ENCODE data around the gene PRDX6.
"Not testable (repeated sequence)": the region's sequence is repeated elsewhere in the genome, so short reads cannot be mapped to it uniquely, and the experiment has no call there.

Gene PRDX6

DNA sequence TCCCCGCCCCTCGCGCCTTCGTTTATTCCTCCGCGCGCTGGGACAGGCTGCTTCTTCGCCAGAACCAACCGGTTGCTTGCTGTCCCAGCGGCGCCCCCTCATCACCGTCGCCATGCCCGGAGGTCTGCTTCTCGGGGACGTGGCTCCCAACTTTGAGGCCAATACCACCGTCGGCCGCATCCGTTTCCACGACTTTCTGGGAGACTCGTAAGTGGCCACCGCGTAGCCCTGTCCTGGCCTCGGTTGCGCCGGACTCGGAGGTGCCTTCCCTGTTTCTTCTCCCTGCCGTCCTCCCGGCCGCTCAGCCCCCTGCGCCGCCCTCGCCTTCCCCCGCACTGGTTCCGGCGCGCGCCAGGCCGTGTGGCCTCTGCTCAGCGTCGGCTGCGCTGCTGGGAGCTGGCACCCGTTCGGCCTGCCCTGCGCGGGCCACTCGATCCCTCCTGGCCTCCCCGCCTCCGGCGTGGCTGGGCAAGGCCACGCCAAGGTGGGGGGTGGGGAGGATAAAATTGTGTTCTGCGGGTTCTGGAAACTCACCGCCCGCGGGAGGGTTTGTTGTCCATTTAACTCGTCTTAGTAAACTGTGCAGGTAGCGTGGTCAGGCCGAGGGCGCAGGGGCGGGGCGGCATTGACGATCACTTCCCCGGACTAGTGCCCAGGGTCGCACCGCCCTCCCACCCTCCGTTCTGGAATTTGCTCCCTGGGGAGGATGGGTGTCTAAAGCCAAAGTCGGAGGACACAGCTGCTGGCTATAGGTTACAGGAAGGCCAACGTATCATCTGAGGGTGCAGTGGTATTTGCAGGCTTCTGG, at the start of gene PRDX6:
Gene PRDX6 (plus strand): TSS at position 50 of the 808 bp plus-strand sequence. CDS start 63 bp downstream, at position 113.
- DNase-seq: peak in 1 of 2 experiments; percentile 23

GRCh38 chr1:173429471-173430402, 47.4 kb upstream of the PRDX6 start:
- DNase-seq: no peak

GRCh38 chr1:173430677-173431303, 46.3 kb upstream of the PRDX6 start:
- DNase-seq: no peak

GRCh38 chr1:173431304-173432045, 45.7 kb upstream of the PRDX6 start:
- DNase-seq: peak; percentile 64 to 74

GRCh38 chr1:173432331-173432730, 44.8 kb upstream of the PRDX6 start:
- no peak for DNase-seq

DNA sequence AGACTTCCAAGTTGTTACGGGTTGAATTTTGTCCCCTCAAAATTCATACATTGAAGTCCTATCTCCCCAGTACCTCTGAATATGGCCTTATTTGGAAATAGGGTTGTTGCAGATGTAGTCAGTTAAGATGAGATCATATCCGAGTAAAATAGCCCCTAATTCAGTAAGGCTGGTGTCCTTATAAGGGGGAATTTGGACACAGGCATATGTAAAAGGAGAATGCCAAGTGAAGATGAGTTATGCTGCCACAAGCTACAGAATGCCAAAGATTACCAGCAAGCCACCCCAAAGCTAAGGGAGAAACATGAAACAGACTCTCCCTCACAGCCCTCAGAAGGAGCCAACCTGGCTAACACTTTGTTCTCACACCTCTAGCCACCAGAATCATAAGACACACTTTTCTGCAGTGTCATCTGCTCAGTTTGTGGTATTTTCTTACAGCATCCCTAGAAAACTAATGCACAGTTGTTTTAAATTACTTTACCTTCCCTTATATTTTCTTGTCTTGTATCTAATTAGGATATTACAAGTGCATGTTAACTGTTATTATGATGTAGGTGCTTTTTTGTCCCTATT, 43.3 kb upstream of the PRDX6 start:
- no peak for DNase-seq

GRCh38 chr1:173436841-173437428, 40.2 kb upstream of the PRDX6 start:
- DNase-seq: no peak

DNA sequence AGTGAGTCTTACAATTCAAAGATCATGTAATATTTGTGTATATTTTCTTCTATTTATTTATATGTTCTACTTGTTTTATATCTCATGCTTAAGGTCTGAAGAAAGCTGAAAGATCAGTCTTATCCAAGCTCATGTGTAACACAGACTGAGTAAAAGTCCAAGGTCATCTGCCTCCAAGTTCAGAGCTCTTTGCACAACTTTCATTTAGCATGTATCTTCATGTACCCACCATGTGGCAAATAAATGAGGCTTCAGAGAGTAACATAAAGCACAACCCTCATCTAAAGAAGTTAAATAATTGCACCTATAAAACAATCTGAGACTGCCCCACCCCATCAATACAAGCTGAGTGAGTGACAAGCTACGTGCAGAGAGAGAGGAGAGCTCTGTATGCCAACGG, 38.5 kb upstream of the PRDX6 start:
- DNase-seq: no peak

GRCh38 chr1:173440430-173440829, 36.7 kb upstream of the PRDX6 start:
- DNase-seq: no peak

DNA sequence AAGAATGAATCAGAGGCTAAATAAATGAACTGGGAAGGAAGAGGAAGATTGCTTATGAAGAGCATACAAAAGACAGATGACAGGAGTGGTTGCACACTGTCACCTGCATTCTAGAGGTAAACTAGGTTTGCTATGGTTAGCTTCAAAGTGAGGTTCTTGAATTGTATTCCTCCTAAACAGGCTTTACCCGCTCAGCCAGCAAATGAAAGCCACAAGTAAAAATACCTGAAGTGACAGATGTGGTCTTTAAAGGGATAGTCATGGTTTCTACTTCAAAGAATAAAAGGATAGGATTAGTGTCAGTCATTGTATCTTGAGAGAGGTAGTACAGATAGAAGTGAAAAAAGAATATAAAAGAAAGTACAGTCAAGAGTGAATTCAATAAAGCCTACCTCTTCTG, 32.4 kb upstream of the PRDX6 start:
- no peak for DNase-seq

- no peak for DNase-seq
Measured at GRCh38 chr1:173445164-173445563, 32.0 kb upstream of the PRDX6 start.

DNA sequence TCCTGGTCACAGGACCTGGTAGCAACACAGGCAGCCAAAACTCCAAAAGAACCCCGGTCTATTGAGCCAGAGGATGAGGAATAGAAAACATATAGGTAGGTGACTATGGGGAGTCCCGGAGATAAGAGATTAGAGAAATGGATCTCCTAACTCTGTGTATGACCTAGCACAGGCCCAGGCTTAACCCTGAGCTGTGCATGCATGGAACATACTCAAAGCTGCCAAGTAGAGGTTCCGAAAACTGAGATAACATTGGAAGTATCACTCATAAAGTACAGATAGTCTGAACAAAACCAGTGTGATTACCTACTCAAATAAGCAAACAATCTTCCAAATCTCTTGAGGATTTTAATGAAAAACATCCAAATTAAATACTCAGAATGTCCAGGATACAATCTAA, 31.5 kb upstream of the PRDX6 start:
- DNase-seq: no peak

DNA sequence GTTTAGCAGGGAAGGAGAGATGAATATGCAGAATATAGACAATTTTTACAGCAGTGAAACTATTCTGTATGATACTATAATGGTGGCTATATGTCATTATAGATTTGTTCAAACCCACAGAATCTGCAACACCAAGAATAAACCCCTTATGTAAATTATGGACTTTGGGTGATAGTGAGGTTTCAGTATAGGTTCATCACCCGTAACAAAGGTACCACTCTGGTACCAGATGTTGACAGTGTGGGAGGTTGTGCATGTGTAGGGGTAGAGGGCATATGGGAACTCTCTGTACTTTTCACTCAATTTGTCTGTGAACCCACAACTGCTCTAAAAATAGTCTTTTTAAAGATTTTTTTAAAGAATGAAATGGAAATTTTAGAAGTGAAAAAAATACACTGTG, 29.9 kb upstream of the PRDX6 start:
- no peak for DNase-seq

- no peak for DNase-seq
Measured at GRCh38 chr1:173448945-173449344, 28.2 kb upstream of the PRDX6 start.

- DNase-seq: no peak
Measured at GRCh38 chr1:173451981-173452380, 25.2 kb upstream of the PRDX6 start.

DNA sequence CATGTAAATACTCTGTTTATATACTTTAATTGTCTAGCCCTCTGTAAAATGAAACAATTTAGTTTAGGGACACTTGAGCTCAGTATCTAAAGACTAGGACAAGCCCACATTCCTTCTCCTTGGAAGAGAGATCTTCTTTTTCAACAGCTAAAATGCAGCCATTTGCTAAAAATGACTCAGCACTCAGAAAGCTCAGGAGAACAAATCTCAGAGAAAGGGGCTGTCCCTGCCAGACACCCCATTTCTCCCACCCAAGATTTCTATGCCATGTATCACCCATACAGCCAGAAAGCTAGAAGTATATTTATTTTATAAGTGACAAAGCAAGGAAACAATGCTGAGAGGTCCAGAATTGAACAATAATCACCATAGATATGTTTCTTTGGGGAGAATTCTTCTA, 23.2 kb upstream of the PRDX6 start:
- DNase-seq: no peak

DNA sequence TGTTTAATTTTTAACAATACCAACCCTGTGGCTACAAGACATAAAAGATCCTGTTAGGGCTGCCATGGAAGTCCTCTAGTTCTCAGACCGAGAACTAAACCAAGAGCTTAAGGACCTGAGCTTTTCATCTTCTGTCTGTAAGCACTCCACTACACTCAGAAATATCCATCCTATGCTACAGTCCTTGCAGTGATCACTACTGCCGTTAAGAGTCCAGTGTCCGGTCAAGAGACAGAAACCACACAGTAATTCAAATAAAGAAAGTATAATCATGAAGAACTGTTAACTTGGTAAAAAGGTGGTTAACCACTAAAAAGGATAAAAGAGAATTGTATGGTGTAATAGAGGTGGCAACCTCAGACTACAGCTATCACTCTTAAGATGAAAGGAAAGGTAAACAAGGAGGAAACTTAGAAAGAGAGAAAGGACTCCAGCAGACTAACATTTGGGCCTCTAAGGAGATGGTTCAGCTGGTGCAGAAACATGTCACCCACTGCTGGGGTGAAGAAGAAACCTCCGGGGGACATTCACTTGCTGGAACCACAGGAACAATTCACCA, 22.1 kb upstream of the PRDX6 start:
- DNase-seq: no peak

DNA sequence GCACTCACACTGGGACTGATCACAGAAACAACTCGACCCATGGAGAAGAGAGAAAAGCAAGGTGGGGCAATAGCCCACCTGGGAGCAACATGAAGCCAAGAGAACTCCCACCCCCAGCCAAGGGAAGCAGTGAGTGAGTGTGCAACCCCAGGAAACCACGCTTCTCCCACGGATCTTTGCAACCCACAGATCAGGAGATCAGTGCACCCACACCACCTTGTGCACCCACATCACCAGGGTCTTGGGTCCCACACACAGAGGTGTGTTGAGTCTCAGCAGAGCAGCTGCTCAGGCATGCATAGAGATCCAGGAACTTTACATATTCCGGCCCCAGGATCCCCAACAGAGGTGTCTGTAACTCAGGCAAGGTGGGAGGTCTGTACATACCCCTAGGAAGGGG, 17.2 kb upstream of the PRDX6 start:
- DNase-seq: no peak

DNA sequence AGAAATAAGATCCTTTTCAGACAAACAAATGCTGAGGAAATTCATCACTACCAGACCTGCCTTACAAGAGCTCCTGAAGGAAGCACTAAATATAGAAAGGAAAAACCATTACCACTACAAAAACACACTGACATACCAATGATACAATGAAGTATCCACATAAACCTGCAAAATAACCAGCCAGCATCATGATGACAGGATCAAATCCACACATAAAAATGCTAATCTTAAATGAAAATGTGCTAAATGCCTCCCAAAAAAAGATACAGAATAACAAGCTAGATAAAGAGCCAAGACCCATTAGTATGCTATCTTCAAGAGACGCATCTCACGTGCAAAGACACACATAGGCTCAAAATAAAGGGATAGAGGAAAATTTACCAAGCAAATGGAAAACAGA, 14.5 kb upstream of the PRDX6 start:
- not testable (repeated sequence) for DNase-seq

- DNase-seq: not testable (repeated sequence)
Measured at GRCh38 chr1:173464185-173464584, 12.9 kb upstream of the PRDX6 start.

DNA sequence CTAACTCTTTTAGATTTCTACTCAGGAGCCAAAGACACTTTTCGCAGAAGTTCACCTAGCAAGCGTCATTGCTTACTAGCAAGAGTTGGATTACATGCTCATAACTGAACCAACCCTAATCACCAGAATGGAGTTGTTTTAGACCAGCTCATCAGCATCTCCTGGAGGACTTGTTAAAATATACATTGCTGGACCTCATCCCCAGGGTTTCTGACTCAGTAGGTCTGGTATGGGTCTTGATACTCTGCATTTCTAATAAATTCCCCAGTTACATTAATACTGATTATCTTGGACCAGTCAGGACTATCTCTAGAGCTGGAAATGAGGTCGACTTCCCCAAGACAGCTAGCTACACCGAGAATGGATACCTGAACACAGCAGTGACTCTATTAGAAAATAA, 9.7 kb upstream of the PRDX6 start:
- no peak for DNase-seq

DNA sequence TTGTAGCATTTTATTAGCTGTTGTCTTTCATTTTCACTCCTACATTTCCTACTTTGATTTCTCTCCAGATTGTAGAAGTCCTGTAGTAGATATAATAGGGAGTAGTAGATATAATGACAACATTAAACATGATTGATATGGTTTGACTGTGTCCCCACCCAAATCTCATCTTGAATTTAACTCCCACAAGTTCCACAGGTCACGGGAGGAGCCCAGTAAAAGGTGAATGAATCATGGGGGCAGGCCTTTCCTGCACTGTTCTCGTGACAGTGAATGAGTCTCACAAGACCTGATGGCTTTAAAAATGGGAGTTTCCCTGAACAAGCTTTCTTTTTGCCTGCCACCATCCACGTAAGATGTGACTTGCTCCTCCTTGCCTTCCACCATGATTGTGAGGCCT, 7.5 kb upstream of the PRDX6 start:
- no peak for DNase-seq
